Endothelial cell of umbilical vein (primary cell): ENCODE results near the gene CPED1. TPM values are rescaled to one million over a fixed set of nuclear protein-coding genes. Genes with fewer than 3 reads are reported as not detected.

Source experiments
- BruUV-seq: library from RNA; stranded (reverse); fragments of 400-500 nt; replicated peaks from 2 replicates; lab custom pipeline; 2021; lab: Mats Ljungman, UMichigan
- CTCF ChIA-PET: fragments of 300-600, 350-600 bp; sonication (Branson Sonifier 250); formaldehyde crosslinking; loops from one replicate; lab custom pipeline; 2021; ENCODE audit warnings: antibody characterized with exemption, inconsistent platforms; lab: Charles Lee
- POLR2A ChIA-PET: fragments of 300-600, 350-600 bp; sonication (Branson Sonifier 250); formaldehyde crosslinking; loops from one replicate; lab custom pipeline; 2021; ENCODE audit warnings: antibody characterized with exemption, inconsistent platforms; lab: Charles Lee
- DNase-seq: peaks from one replicate; pipeline ENCODE4 v3.0.0-alpha.2; 2011; ENCODE audit warnings: low read depth, low spot score
- FAIRE-seq: peaks from 2 replicates; lab custom pipeline; 2011; peaks lifted over from hg19 to GRCh38; lab: Jason Lieb, UNC
- H2AFZ ChIP-seq: 2 replicates; pipeline ENCODE4 v1.6.0; 2012; ENCODE audit warnings: low read depth, low read length, control low read depth, inconsistent platforms
- H3K27ac ChIP-seq: 2 replicates; pipeline ENCODE4 v1.5.1; 2011; ENCODE audit warnings: low read depth, mild to moderate bottlenecking, control low read depth, low read length, moderate library complexity; ENCODE audit not compliant: insufficient read depth
- H3K27me3 ChIP-seq, 2 experiments: 2 replicates each; pipeline versions ENCODE4 v1.6.0 to v1.6.1; 2011; ENCODE audit warnings: low read length in 2 of 2, mixed read lengths in 1 of 2; ENCODE audit not compliant: control insufficient read depth in 2 of 2, insufficient read depth in 2 of 2
- H3K36me3 ChIP-seq, 2 experiments: 2 replicates in 1 of 2; 3 replicates in 1 of 2; pipeline ENCODE4 v1.5.1; 2011; ENCODE audit warnings: low read length in 2 of 2, mild to moderate bottlenecking in 1 of 2, moderate library complexity in 1 of 2; ENCODE audit not compliant: control insufficient read depth in 2 of 2, insufficient read depth in 2 of 2; ENCODE audit errors: extremely low read depth in 1 of 2
- H3K4me1 ChIP-seq: 3 replicates; pipeline ENCODE4 v1.5.1; 2011; ENCODE audit warnings: mild to moderate bottlenecking, low read length; ENCODE audit not compliant: control insufficient read depth, insufficient read depth; ENCODE audit errors: extremely low read depth
- H3K4me2 ChIP-seq: 2 replicates; pipeline ENCODE4 v1.6.1; 2011; ENCODE audit warnings: low read length, control low read depth, mixed read lengths; ENCODE audit not compliant: insufficient read depth
- H3K4me3 ChIP-seq, 3 experiments: fragments of 200-600 bp in 1 of 3; sonication (generic), shearing (Covaris generic) in 1 of 3; replicated peaks in 1 of 3; 2 replicates each; pipeline ENCODE4 v1.5.1; 2011 to 2016; ENCODE audit warnings: control low read depth in 3 of 3, low read length in 3 of 3, mild to moderate bottlenecking in 2 of 3, inconsistent platforms in 1 of 3, low read depth in 1 of 3, moderate library complexity in 1 of 3; ENCODE audit not compliant: insufficient read depth in 1 of 3
- H3K79me2 ChIP-seq: 2 replicates; pipeline ENCODE4 v1.6.0; 2012; ENCODE audit warnings: low read length, inconsistent platforms; ENCODE audit not compliant: control insufficient read depth, insufficient read depth
- H3K9ac ChIP-seq: replicated peaks from 2 replicates; pipeline ENCODE3; 2011; ENCODE audit warnings: low read length, control low read depth; ENCODE audit not compliant: insufficient read depth; ENCODE audit errors: extremely low read depth
- H3K9me1 ChIP-seq: replicated peaks from 3 replicates; pipeline ENCODE4 v1.6.0; 2011; ENCODE audit warnings: mild to moderate bottlenecking, low read length; ENCODE audit not compliant: control insufficient read depth, insufficient read depth; ENCODE audit errors: extremely low read depth
- H3K9me3 ChIP-seq: replicated peaks from 2 replicates; pipeline ENCODE4 v1.5.1; 2012; ENCODE audit warnings: low read length, inconsistent platforms; ENCODE audit not compliant: control insufficient read depth, insufficient read depth
- H4K20me1 ChIP-seq: replicated peaks from 2 replicates; pipeline ENCODE3; 2011; ENCODE audit warnings: mild to moderate bottlenecking, low read length; ENCODE audit not compliant: control insufficient read depth, insufficient read depth; ENCODE audit errors: extremely low read depth
- EZH2 ChIP-seq: IDR thresholded peaks from 2 replicates; pipeline ENCODE4 v1.6.1; 2012; ENCODE audit warnings: borderline replicate concordance, low read depth, mild to moderate bottlenecking, moderate library complexity, low read length, inconsistent platforms; ENCODE audit not compliant: severe bottlenecking
- FOS ChIP-seq: IDR thresholded peaks from 2 replicates; pipeline ENCODE4 v1.6.1; 2011; ENCODE audit warnings: mild to moderate bottlenecking, low read length, moderate library complexity, borderline replicate concordance; ENCODE audit not compliant: insufficient read depth
- GATA2 ChIP-seq: IDR thresholded peaks from 2 replicates; pipeline ENCODE4 v1.7.0; 2011; ENCODE audit warnings: low read depth, mild to moderate bottlenecking, moderate library complexity, mixed read lengths, low read length; ENCODE audit not compliant: insufficient read length, insufficient read depth
- JUN ChIP-seq: IDR thresholded peaks from 2 replicates; pipeline ENCODE4 v1.6.1; 2011; ENCODE audit warnings: borderline replicate concordance, low read depth; ENCODE audit not compliant: insufficient read length, insufficient read depth
- MYC ChIP-seq: IDR thresholded peaks from one replicate; pipeline ENCODE4 v1.6.1; 2011; ENCODE audit warnings: mild to moderate bottlenecking, low read depth, low read length
- POLR2A ChIP-seq: IDR thresholded peaks from 2 replicates; pipeline ENCODE4 v1.6.1; 2012; ENCODE audit warnings: low read depth, mild to moderate bottlenecking, control low read depth, low read length
- POLR2AphosphoS5 ChIP-seq: IDR thresholded peaks from 2 replicates; pipeline ENCODE4 v1.6.1; 2012; ENCODE audit warnings: low read depth, mild to moderate bottlenecking, control low read depth, low read length, moderate library complexity; ENCODE audit not compliant: insufficient read depth
- dilution Hi-C: fragments of 300-500 bp; cut with MboI; formaldehyde crosslinking; loops from one replicate; pipeline ENCODE4 v1.15.0; 2019; ENCODE audit warnings: low sequenced_read_pairs; ENCODE audit not compliant: extremely low pct_ligation_motif_present
- intact Hi-C: fragments of 100-400 bp; cut with micrococcal nuclease; formaldehyde crosslinking; loops from one replicate; pipeline ENCODE4 v1.10.0; 2022
- polyA plus RNA-seq, 4 experiments: library from polyadenylated mRNA; depleted of rRNA in 3 of 4; stranded (reverse) in 3 of 4; unstranded in 1 of 4; fragments of >200 nt; gene quantifications; 2 replicates each; pipeline versions ENCODE4 v1.2.1 to v1.2.3, GENCODE V29; 2011 to 2012; ENCODE audit warnings: missing spikeins in 1 of 4
- total RNA-seq: library from RNA; stranded (reverse); gene quantifications from 2 replicates; pipeline ENCODE4 v1.2.3, GENCODE V29; 2021
- TF ChIP-seq, protein P1 (sequence below): IDR thresholded peaks from 2 replicates; pipeline ENCODE4 v1.6.1; 2011; ENCODE audit not compliant: insufficient read depth, insufficient read length
- TF ChIP-seq, protein P2 (sequence below), 2 donors: IDR thresholded peaks; 1 replicate in 1 of 2; 2 replicates in 1 of 2; pipeline ENCODE4 v1.5.1; 2011; ENCODE audit warnings: low read length in 2 of 2, mild to moderate bottlenecking in 2 of 2, moderate library complexity in 2 of 2, control low read depth in 1 of 2, inconsistent platforms in 1 of 2, low read depth in 1 of 2; ENCODE audit not compliant: insufficient read depth in 1 of 2; ENCODE audit errors: extremely low read depth in 1 of 2

The CPED1 gene
- total and polyA plus RNA-seq, 2 donors (not counting 3 experiments of a cell fraction or from before 2014, with no cell fraction given): 0.22 to 3.0 TPM

- ChIA-PET POLR2A (no interaction called here), CTCF (interaction anchor here (0.8 to 8.4 kb wide), 7 partner anchors 9 to 199 kb away, joined by 3 to 156 read pairs (median 4); no protein-coding TSS in a partner anchor)
- dilution Hi-C loops (loop anchor here (25.0 kb wide), 1 partner anchor 97 kb away; no protein-coding TSS in a partner anchor), intact Hi-C loops (no loop called here)
- no peaks in the 10 kb centered on the region for H3K36me3 ChIP-seq
- no peak for FAIRE-seq
- DNase-seq: no peak
- H3K4me1 ChIP-seq: peaks cover 10% of the 10 kb centered on the region
- no peak overlapping the region for H3K4me2 ChIP-seq
- no peaks in the 10 kb centered on the region for H3K9me3 ChIP-seq
- H3K9ac ChIP-seq: no peak overlapping the region
- H4K20me1 ChIP-seq: no peaks in the 10 kb centered on the region
- no peak for TF ChIP-seq FOS
- TF ChIP-seq POLR2AphosphoS5: no peak
- TF ChIP-seq, protein P1, sequence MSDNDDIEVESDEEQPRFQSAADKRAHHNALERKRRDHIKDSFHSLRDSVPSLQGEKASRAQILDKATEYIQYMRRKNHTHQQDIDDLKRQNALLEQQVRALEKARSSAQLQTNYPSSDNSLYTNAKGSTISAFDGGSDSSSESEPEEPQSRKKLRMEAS: no peak
- TF ChIP-seq GATA2: no peak
- TF ChIP-seq, protein P2, sequence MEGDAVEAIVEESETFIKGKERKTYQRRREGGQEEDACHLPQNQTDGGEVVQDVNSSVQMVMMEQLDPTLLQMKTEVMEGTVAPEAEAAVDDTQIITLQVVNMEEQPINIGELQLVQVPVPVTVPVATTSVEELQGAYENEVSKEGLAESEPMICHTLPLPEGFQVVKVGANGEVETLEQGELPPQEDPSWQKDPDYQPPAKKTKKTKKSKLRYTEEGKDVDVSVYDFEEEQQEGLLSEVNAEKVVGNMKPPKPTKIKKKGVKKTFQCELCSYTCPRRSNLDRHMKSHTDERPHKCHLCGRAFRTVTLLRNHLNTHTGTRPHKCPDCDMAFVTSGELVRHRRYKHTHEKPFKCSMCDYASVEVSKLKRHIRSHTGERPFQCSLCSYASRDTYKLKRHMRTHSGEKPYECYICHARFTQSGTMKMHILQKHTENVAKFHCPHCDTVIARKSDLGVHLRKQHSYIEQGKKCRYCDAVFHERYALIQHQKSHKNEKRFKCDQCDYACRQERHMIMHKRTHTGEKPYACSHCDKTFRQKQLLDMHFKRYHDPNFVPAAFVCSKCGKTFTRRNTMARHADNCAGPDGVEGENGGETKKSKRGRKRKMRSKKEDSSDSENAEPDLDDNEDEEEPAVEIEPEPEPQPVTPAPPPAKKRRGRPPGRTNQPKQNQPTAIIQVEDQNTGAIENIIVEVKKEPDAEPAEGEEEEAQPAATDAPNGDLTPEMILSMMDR (IDR thresholded peaks at IDR 0.05; ENCODE audit: extremely low read depth in 1 of 2, insufficient read depth in 1 of 2, low read depth in 1 of 2, low read length in 2 of 2): no peak
- TF ChIP-seq MYC: no peak
- TF ChIP-seq EZH2: no peak
- no peak for TF ChIP-seq POLR2A
- no peak for TF ChIP-seq JUN
- no peak overlapping the region for H3K27ac ChIP-seq
- peaks cover 2 to 9% of the 10 kb centered on the region in 2 experiments for H3K27me3 ChIP-seq
- no TSS peak for BruUV-seq
- H3K9me1 ChIP-seq: no peaks in the 10 kb centered on the region
- no peak overlapping the region for H3K4me3 ChIP-seq
- no peak overlapping the region for H2AFZ ChIP-seq
- H3K79me2 ChIP-seq: no peaks in the 10 kb centered on the region
Measured at GRCh38 chr7:120990468-120991118, 2.1 kb downstream of the CPED1 start.
